Thyroid gland (tissue), 4 donors: ENCODE measurements around the gene NPAS2.

Source experiments
- POLR2A ChIP-seq, 2 donors: fragments of 450-650 bp; IDR thresholded peaks; one replicate each; pipeline ENCODE4 v1.6.1; 2017; ENCODE audit warnings: antibody characterized with exemption in 2 of 2, mild to moderate bottlenecking in 2 of 2, moderate library complexity in 1 of 2
- TF ChIP-seq, protein P1 (sequence below), 6 experiments: fragments of 200-600 bp in 3 of 6; fragments of 450-650 bp in 3 of 6; sonication (generic) in 3 of 6; IDR thresholded peaks; one replicate each; pipeline ENCODE4 v1.5.1; 2016 to 2019; ENCODE audit warnings: antibody characterized with exemption in 6 of 6, mild to moderate bottlenecking in 2 of 6, inconsistent platforms in 1 of 6, moderate library complexity in 1 of 6

DNA sequence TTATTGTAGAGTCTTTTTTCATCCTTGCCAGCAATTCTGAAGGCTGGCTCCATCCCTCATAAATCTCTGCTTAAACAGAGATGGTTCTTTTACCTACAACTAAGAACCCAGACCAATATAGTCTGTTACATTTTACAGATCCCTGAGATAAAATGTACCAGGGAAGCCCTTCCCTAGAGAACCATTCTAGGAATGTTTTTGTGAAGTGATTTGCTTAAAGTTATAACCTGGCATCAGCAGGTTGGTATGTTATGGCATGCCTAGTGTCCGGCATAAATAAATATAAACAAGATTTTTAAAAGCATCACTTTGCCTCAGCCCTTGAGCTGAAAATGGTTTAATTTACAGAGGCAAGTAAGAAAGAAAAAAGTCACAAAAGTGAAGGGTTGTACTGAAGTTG is 18.5 kb upstream of the NPAS2 start:
- TF ChIP-seq POLR2A (IDR thresholded peaks at IDR 0.05) = no peak
- TF ChIP-seq, protein P1, sequence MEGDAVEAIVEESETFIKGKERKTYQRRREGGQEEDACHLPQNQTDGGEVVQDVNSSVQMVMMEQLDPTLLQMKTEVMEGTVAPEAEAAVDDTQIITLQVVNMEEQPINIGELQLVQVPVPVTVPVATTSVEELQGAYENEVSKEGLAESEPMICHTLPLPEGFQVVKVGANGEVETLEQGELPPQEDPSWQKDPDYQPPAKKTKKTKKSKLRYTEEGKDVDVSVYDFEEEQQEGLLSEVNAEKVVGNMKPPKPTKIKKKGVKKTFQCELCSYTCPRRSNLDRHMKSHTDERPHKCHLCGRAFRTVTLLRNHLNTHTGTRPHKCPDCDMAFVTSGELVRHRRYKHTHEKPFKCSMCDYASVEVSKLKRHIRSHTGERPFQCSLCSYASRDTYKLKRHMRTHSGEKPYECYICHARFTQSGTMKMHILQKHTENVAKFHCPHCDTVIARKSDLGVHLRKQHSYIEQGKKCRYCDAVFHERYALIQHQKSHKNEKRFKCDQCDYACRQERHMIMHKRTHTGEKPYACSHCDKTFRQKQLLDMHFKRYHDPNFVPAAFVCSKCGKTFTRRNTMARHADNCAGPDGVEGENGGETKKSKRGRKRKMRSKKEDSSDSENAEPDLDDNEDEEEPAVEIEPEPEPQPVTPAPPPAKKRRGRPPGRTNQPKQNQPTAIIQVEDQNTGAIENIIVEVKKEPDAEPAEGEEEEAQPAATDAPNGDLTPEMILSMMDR (IDR thresholded peaks at IDR 0.05) = no peak
